GM19372 (cell line): ENCODE measurements around the gene MAPKAPK5.
"Not testable (repeated sequence)": the region's sequence is repeated elsewhere in the genome, so short reads cannot be mapped to it uniquely, and the experiment has no call there.

Experiments
- ATAC-seq: cut with Tn5 transposase; IDR thresholded peaks from one replicate; pipeline ENCODE4 v1.9.1; 2021; ENCODE audit warnings: mild to moderate bottlenecking, low read depth, moderate library complexity; ENCODE audit not compliant: unreplicated experiment

The MAPKAPK5 gene

DNA sequence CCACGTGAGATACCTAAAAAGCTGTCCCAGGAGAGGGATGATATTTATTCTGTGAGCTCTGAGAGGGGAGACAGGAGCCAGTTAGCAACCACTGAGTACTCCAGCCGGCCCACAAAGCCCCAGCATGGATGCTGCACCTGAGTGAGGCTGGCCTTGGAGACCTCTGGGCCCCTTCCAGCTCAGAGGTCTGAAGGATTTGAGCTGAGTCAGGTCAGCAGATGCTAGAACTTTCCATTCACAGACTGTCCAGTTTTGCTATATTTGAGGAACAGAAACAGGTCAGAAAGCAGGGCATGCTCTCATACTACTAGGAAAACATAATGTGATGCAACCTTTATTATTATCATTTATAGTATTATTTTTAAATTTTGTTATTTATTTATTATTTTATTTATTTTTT is 15.0 kb upstream of the MAPKAPK5 start:
- ATAC-seq, result no peak

- ATAC-seq, result no peak
Observed at GRCh38 chr12:111827907-111828306, 14.1 kb upstream of the MAPKAPK5 start.

DNA sequence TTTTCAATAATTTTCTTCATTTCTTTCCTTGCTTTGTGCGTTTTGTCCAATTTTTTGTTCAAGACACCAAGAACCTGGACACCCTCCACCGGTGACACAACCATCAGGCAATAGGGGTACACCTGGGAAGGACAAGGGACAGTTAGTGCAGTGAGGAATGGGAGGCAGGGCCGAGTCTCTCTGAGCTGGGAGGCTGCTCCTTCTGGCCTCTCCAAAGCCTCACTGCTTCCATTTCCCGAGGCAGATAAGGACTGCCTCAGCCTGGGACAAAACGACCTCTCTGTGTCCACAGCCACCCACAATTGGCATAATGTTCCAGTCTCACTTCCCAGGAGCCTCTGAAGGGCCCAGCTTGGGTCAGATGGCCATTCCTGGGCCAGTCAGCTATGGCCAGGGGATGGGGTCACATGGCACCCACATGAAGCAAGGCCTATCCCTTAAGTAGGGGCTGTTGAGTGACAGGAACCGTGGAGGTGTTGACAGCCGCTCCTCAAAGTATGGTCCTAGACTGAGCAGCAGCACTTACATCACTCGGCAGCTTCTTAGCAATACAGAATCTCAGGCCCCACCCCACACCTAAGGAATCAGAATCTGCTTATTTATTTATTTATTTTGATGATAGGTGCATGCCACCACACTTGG is 13.6 kb upstream of the MAPKAPK5 start:
- ATAC-seq, result no peak

GRCh38 chr12:111829635-111830034 is 12.4 kb upstream of the MAPKAPK5 start:
- ATAC-seq, result not testable (repeated sequence)

DNA sequence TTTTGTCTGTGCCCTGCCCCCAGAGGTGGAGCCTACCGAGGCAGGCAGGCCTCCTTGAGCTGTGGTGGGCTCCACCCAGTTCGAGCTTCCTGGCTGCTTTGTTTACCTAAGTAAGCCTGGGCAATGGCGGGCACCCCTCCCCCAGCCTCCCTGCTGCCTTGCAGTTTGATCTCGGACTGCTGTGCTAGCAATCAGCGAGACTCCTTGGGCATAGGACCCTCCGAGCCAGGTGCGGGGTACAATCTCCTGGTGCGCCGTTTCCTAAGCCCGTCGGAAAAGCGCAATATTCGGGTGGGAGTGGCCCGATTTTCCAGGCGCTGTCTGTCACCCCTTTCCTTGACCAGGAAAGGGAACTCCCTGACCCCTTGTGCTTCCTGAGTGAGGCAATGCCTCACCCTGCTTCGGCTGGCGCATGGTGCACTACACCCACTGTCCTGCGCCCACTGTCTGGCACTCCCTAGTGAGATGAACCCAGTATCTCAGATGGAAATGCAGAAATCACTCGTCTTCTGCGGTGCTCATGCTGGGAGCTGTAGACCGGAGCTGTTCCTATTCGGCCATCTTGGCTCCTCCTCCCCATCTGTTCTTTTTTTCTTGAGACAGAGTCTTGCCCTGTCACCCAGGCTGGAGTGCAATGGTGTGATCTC is 7.2 kb upstream of the MAPKAPK5 start:
- not testable (repeated sequence) for ATAC-seq

- ATAC-seq, result not testable (repeated sequence)
Observed at GRCh38 chr12:111835531-111836181, 6.4 kb upstream of the MAPKAPK5 start.

DNA sequence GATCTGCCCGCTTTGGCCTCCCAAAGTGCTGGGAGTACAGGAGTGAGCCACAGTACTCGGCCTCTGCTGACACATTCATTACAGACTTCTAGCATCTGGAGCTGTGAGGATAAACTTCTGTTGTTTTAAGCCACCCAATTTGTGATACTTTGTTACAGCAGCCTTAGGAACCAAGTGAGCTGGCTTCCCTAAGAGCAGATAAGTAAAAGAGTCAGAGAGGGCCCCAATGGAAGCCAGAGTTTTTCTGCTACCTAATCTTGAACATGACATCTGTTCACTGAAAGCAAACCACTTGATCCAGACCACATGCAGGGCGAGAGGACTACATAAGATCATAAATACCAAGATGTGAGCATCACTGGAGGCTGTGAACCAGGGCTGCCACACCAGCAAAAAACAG is 3.7 kb upstream of the MAPKAPK5 start:
- no peak for ATAC-seq

- no peak for ATAC-seq
Observed at GRCh38 chr12:111840807-111841206, 1.2 kb upstream of the MAPKAPK5 start.

- no peak for ATAC-seq
Observed at GRCh38 chr12:111841236-111841749, 735 bp upstream of the MAPKAPK5 start.

DNA sequence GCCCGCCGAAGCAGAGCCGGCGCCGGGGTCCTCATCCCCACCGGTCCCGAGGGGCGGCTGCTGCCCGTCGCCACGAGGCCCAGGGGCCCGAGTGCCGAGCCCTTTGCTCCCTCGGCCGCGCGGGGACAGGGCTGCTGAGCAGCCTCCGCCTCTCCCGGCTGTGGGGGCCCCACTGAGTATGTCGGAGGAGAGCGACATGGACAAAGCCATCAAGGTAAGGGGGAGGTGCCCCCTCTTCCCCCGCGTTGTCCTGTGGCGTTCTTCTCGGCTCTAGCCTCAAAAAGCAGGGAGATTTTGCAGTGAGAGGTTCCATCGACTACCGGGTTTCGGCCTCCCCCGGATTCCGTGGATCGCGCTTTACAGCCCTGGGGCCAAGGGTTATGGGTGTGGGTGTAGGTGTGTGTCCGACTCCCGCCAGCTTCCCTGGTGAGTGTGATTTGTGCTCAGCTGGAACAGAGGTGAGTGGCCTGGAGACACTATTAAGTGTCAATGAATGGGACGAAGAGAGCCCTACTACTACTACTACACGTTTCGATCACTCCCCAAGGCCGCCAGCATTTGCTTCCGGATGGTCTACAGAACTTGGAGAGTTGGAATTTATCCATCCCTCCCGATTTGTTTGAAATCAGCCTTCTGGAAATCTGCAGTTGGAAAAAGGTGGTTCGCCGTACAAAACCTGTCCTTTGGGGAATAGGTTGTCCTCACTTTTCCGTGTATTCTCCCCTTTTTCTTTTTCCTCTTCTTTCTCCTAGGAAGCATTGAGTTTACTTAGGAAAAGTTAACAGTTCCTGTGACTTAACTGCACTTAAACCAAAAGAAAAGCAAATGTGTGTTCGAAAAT is 748 bp downstream of the MAPKAPK5 start:
- peak; percentile 13 for ATAC-seq

GRCh38 chr12:111846016-111846415 is 4.0 kb downstream of the MAPKAPK5 start:
- no peak for ATAC-seq

- no peak for ATAC-seq
Observed at GRCh38 chr12:111850526-111850925, 8.5 kb downstream of the MAPKAPK5 start.

DNA sequence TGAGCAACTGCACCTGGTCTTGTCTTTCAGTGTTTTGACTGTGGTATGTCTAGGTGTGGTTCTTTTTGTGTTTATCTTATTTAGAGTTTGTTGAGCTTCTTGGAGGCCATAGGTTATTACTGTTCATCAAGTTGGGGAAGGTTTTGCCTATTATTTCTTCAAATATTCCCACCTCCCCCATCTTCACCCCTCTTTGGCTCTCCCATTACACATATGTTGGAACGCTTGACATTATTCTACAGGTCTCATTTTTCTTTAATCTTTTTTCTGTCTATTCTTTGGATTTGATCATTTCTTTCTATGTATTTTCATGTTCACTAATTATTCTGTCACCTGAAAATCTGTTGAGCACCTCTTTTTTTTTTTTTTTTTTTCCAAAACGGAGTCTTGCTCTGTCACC is 16.2 kb downstream of the MAPKAPK5 start:
- no peak for ATAC-seq

DNA sequence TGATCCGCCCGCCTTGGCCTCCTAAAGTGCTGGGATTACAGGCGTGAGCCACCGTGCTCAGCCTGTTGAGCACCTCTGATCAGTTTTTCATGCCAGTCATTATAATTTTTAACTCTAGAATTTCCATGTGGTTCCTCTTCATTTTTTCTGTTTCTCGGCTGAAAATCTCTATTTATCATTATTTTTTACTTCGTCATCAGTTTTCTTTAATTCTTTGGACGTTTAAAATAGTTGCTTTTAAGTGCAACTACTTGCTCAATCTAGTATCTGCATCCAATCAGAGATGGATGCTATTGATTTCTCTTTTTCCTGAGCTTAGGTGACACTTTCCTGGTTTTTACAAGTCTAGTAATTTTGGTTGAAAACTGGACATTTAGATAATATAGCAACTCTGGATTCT is 16.8 kb downstream of the MAPKAPK5 start:
- no peak for ATAC-seq

- ATAC-seq, result no peak
Observed at GRCh38 chr12:111864913-111865312, 22.9 kb downstream of the MAPKAPK5 start.

DNA sequence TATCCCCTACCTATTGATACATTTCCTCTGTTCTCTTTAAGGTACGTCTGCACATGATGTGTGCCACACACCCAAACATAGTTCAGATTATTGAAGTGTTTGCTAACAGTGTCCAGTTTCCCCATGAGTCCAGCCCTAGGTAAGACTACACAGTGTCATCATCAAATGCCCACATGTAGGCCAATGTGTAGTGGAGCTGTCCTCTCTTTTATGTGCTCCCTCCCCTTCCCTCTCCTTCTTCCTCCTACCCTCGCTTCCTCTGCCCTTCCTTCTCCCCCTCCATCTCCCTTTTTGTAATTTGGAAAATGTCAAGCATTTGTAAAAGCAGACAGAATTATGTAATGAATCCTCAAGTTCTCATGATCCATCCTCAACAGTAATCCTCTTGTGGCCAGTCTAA is 25.5 kb downstream of the MAPKAPK5 start:
- ATAC-seq, result no peak

GRCh38 chr12:111868676-111869588 is 26.9 kb downstream of the MAPKAPK5 start:
- no peak for ATAC-seq

- ATAC-seq, result no peak
Observed at GRCh38 chr12:111869671-111870070, 27.6 kb downstream of the MAPKAPK5 start.

DNA sequence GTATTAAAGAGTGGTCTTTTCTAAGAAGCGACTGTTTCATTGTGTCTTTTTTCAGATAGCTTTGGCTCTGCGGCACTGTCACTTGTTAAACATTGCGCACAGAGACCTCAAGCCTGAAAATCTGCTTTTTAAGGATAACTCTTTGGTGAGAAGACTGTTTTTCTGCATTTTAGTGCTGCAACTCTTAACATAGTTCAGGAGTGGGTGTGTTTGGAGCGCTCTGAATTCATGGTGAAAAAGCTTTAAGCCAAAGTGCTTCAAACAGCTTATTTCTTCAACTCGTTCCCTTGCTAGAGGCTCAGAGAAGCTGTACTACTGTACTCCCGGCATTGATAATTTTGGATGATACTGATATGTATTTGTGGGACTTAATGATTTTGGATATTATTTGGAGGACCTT is 28.2 kb downstream of the MAPKAPK5 start:
- ATAC-seq, result no peak

GRCh38 chr12:111870706-111871105 is 28.7 kb downstream of the MAPKAPK5 start:
- no peak for ATAC-seq
